Esophagus muscularis mucosa (tissue), 4 donors: Measurements from ENCODE around the gene MYO7B. TPM values are rescaled to one million over a fixed set of nuclear protein-coding genes. Genes with fewer than 3 reads are reported as not detected.
A peak's percentile ranks its signal among the peaks of the same experiment; 100 is the strongest.

ENCODE experiments used
- DNase-seq: peaks from one replicate; pipeline ENCODE4 v3.0.0-alpha.2; 2017; ENCODE audit errors: extremely low spot score
- H3K27ac ChIP-seq, 4 donors: fragments of 200-600 bp; sonication (generic); replicated peaks in 1 of 4; 1 replicate in 3 of 4; 2 replicates in 1 of 4; pipeline ENCODE4 v1.5.1; 2016 to 2019; ENCODE audit warnings: mild to moderate bottlenecking in 1 of 4
- H3K27me3 ChIP-seq, 4 donors: fragments of 200-600 bp; sonication (generic); one replicate each; pipeline versions ENCODE4 v1.5.1 to v1.6.0; 2016 to 2019
- H3K36me3 ChIP-seq, 4 donors: fragments of 200-600 bp; sonication (generic); one replicate each; pipeline ENCODE4 v1.5.1; 2016 to 2019
- H3K4me1 ChIP-seq, 4 donors: fragments of 200-600 bp; sonication (generic); one replicate each; pipeline ENCODE4 v1.5.1; 2016 to 2019
- H3K4me3 ChIP-seq, 4 donors: fragments of 200-600 bp; sonication (generic); 1 replicate in 2 of 4; 2 replicates in 2 of 4; pipeline ENCODE4 v1.5.1; 2016 to 2019; ENCODE audit warnings: mild to moderate bottlenecking in 4 of 4, moderate library complexity in 1 of 4
- H3K9me3 ChIP-seq, 4 donors: fragments of 200-600 bp; sonication (generic); 1 replicate in 3 of 4; 2 replicates in 1 of 4; pipeline ENCODE4 v1.5.1; 2016 to 2019
- EP300 ChIP-seq: sonication (generic); formaldehyde crosslinking; IDR thresholded peaks from one replicate; pipeline ENCODE4 v1.6.1; 2017; ENCODE audit warnings: antibody characterized with exemption
- POLR2A ChIP-seq: fragments of 450-650 bp; IDR thresholded peaks from one replicate; pipeline ENCODE4 v1.6.1; 2017; ENCODE audit warnings: antibody characterized with exemption, moderate library complexity, mild to moderate bottlenecking, low read depth
- POLR2AphosphoS5 ChIP-seq, 2 donors: sonication (generic); formaldehyde crosslinking; IDR thresholded peaks; one replicate each; pipeline ENCODE4 v1.6.1; 2017; ENCODE audit warnings: antibody characterized with exemption in 2 of 2
- WGBS: methylation state at CpG from one replicate; pipeline ENCODE4 v1.1.5; 2018; 5-methylcytosine and 5-hydroxymethylcytosine counted together
- intact Hi-C: fragments of 100-400 bp; cut with DNase I; formaldehyde crosslinking; loops from one replicate; pipeline ENCODE4 v1.15.1; 2023
- total RNA-seq, 4 donors: library from RNA; depleted of rRNA; stranded (reverse); fragments of >200 nt; gene quantifications; one replicate each; pipeline versions ENCODE4 v1.1.0 to v1.2.1, GENCODE V29; 2016
- TF ChIP-seq, protein P1 (sequence below), 3 experiments: fragments of 200-600 bp in 2 of 3; fragments of 450-650 bp in 1 of 3; sonication (generic) in 2 of 3; IDR thresholded peaks; one replicate each; pipeline ENCODE4 v1.5.1; 2017 to 2019; ENCODE audit warnings: antibody characterized with exemption in 3 of 3, mild to moderate bottlenecking in 2 of 3, moderate library complexity in 1 of 3

The MYO7B gene
- total RNA-seq, 4 donors from 2014 or later, result 0.19 to 0.98 (median 0.33) TPM; not detected in 1

DNA sequence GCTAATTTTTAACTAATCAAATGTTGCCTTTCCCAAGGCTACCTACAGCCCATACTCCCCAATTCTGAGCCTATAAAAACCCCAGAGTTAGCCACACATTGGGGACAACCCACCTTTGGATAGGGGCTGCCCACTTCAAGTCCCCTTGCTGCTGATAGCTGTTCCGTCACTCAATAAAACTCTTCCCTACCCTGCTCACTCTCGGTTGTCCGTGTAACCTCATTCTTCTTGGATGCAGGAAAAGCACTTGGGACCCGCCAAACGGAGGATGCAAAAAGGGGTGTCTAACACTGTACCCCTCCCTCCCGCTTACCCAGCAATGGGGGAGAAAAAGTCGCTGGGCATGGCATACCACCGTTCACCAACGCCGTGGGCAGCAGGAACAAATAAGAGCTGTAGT is 21.4 kb upstream of the MYO7B start:
- Histone ChIP-seq H3K27me3 (no peaks in the 10 kb centered on the region), H3K9me3 (no peaks in the 10 kb centered on the region), H3K27ac (peak overlapping the region; percentile 79 to 84 (median 80)), H3K36me3 (peaks cover 0 to 14% (median 6%) of the 10 kb centered on the region in 4 donors), H3K4me3 (peak overlapping the region in 1 of 4 donors; percentile 14), H3K4me1 (peaks cover 55 to 80% (median 65%) of the 10 kb centered on the region in 4 donors)
- intact Hi-C loops, result loop anchor here (10.0 kb wide), 1 partner anchor 141 kb away; no protein-coding TSS in a partner anchor
- WGBS, result 79% methylated on average over 10 of the region's 10 CpGs
- TF ChIP-seq POLR2A (no peak), EP300 (no peak), POLR2AphosphoS5 (IDR thresholded peaks at IDR 0.05) (no peak)
- TF ChIP-seq, protein P1, sequence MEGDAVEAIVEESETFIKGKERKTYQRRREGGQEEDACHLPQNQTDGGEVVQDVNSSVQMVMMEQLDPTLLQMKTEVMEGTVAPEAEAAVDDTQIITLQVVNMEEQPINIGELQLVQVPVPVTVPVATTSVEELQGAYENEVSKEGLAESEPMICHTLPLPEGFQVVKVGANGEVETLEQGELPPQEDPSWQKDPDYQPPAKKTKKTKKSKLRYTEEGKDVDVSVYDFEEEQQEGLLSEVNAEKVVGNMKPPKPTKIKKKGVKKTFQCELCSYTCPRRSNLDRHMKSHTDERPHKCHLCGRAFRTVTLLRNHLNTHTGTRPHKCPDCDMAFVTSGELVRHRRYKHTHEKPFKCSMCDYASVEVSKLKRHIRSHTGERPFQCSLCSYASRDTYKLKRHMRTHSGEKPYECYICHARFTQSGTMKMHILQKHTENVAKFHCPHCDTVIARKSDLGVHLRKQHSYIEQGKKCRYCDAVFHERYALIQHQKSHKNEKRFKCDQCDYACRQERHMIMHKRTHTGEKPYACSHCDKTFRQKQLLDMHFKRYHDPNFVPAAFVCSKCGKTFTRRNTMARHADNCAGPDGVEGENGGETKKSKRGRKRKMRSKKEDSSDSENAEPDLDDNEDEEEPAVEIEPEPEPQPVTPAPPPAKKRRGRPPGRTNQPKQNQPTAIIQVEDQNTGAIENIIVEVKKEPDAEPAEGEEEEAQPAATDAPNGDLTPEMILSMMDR (IDR thresholded peaks at IDR 0.05), result no peak
- DNase-seq, result no peak

DNA sequence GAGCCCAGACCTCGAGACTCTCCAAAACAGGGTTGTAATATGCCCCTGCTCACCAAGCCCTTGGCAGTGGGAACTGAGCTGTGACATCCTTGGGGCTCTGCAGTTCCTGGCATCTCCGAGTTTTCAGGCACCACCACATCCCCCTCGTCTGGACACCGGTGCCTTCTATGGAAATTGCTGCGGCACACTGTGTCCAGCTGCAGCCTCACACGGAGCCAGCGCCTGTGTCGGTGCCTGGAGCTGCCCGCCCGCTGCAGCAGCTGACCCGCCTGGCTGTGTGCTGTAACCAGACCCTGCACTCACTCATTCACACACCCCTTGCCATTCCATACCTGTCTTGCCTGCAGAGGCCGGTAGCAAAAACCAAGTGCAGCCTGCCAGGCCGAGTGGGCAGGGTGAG is 21.0 kb upstream of the MYO7B start:
- WGBS, result 76% methylated on average over 10 of the region's 13 CpGs
- intact Hi-C loops, result loop anchor here (10.0 kb wide), 1 partner anchor 140 kb away; no protein-coding TSS in a partner anchor
- Histone ChIP-seq H3K27ac (peak overlapping the region; percentile 79 to 84 (median 80)), H3K9me3 (no peaks in the 10 kb centered on the region), H3K4me1 (peaks cover 50 to 76% (median 61%) of the 10 kb centered on the region in 4 donors), H3K27me3 (no peaks in the 10 kb centered on the region), H3K36me3 (peaks cover 0 to 14% (median 6%) of the 10 kb centered on the region in 4 donors), H3K4me3 (peak overlapping the region in 1 of 4 donors; percentile 14)
- no peak for DNase-seq
- no peak for TF ChIP-seq EP300
- peak; percentile 24 to 58 for TF ChIP-seq POLR2AphosphoS5 (IDR thresholded peaks at IDR 0.05)
- peak; percentile 14 for TF ChIP-seq POLR2A

GRCh38 chr2:127515383-127515915 is 20.0 kb upstream of the MYO7B start:
- Histone ChIP-seq H3K27me3 (no peaks in the 10 kb centered on the region), H3K36me3 (peaks cover 2 to 19% (median 12%) of the 10 kb centered on the region in 4 donors), H3K4me1 (peaks cover 43 to 67% (median 54%) of the 10 kb centered on the region in 4 donors), H3K27ac (peak overlapping the region; percentile 79 to 84 (median 80)), H3K4me3 (peak overlapping the region in 1 of 4 donors; percentile 3), H3K9me3 (no peaks in the 10 kb centered on the region)
- 49% methylated on average over 5 of the region's 6 CpGs for WGBS
- intact Hi-C loops, result loop anchor here (10.0 kb wide), 1 partner anchor 139 kb away; no protein-coding TSS in a partner anchor
- TF ChIP-seq EP300 (no peak), POLR2AphosphoS5 (IDR thresholded peaks at IDR 0.05) (no peak), POLR2A (no peak)
- TF ChIP-seq, protein P1 (IDR thresholded peaks at IDR 0.05), result no peak
- no peak for DNase-seq

DNA sequence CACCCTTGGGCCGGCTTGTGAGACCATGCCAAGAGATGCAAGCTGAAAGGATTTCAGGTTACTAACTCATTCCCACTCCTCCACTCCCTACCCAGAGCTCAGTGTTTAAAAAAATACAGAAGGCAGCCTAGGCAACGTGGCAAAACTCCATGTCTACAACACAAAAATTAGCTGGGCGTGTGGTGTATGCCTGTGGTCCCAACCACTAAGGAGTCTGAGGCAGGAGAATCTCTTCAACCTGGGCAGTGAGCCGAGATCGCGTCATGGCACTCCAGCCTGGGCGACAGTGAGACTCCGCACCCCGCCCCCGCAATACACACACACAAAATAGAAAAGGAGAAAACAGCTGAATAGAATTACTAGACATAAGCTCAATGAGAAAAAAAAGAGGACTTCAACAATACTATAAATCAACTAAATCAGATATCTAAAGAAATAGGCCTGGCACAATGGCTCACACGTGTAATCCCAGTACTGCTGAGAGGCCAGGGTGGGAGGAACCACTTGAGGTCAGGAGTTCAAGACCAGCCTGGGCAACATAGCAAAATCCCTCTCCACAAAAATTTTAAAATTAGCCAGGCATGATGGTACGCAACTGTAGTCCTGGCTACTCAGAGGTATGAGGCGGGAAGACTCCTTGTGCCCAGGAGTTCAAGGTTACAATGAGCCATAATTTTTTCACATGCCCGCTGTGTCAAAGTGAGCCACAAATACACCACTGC is 19.3 kb upstream of the MYO7B start:
- Histone ChIP-seq H3K27me3 (no peaks in the 10 kb centered on the region), H3K36me3 (peaks cover 4 to 27% (median 13%) of the 10 kb centered on the region in 4 donors), H3K9me3 (no peaks in the 10 kb centered on the region), H3K4me3 (peak overlapping the region in 1 of 4 donors; percentile 3), H3K4me1 (peaks cover 41 to 61% (median 54%) of the 10 kb centered on the region in 4 donors), H3K27ac (peak overlapping the region; percentile 79 to 84 (median 80))
- TF ChIP-seq POLR2AphosphoS5 (IDR thresholded peaks at IDR 0.05), result peak; percentile 51 to 70
- no peak for TF ChIP-seq EP300
- intact Hi-C loops, result loop anchor here (10.0 kb wide), 1 partner anchor 139 kb away; no protein-coding TSS in a partner anchor
- WGBS, result 43% methylated on average over 13 of the region's 14 CpGs
- no peak for DNase-seq

- Histone ChIP-seq H3K4me3 (no peak overlapping the region), H3K9me3 (no peaks in the 10 kb centered on the region), H3K27me3 (no peaks in the 10 kb centered on the region), H3K4me1 (peaks cover 38 to 49% (median 45%) of the 10 kb centered on the region in 4 donors), H3K27ac (peak overlapping the region; percentile 79 to 84 (median 80)), H3K36me3 (peaks cover 10 to 38% (median 16%) of the 10 kb centered on the region in 4 donors)
- intact Hi-C loops, result loop anchor here (10.0 kb wide), 1 partner anchor 137 kb away; no protein-coding TSS in a partner anchor
- no peak for DNase-seq
- TF ChIP-seq EP300, result no peak
- TF ChIP-seq POLR2A, result no peak
- 91% methylated on average over 2 of the region's 2 CpGs for WGBS
Measured at GRCh38 chr2:127517465-127517864, 18.0 kb upstream of the MYO7B start.

- no peak for TF ChIP-seq EP300
- no peak for TF ChIP-seq POLR2AphosphoS5 (IDR thresholded peaks at IDR 0.05)
- TF ChIP-seq POLR2A, result no peak
- TF ChIP-seq, protein P1 (IDR thresholded peaks at IDR 0.05), result no peak
- Histone ChIP-seq H3K4me3 (no peak overlapping the region), H3K27me3 (no peaks in the 10 kb centered on the region), H3K27ac (no peak overlapping the region), H3K36me3 (peaks cover 8 to 38% (median 22%) of the 10 kb centered on the region in 4 donors), H3K4me1 (peaks cover 28 to 47% (median 39%) of the 10 kb centered on the region in 4 donors), H3K9me3 (no peaks in the 10 kb centered on the region)
- no peak for DNase-seq
- WGBS, result 90% methylated on average over 4 of the region's 4 CpGs
- intact Hi-C loops, result loop anchor here (10.0 kb wide), 2 partner anchors 114 to 294 kb away; partner anchors contain the start of gene WDR33
Measured at GRCh38 chr2:127520424-127520823, 15.1 kb upstream of the MYO7B start.
